Measurements from ENCODE around the gene FAF1. TPM values are rescaled to one million over a fixed set of nuclear protein-coding genes. Genes with fewer than 3 reads are reported as not detected.

The FAF1 gene
- total RNA-seq, 4 donors from 2014 or later: 46.1 to 72.2 (median 52.2) TPM

GRCh38 chr1:50488876-50489275 is 471.2 kb downstream of the FAF1 start:
- TF ChIP-seq, protein P1, sequence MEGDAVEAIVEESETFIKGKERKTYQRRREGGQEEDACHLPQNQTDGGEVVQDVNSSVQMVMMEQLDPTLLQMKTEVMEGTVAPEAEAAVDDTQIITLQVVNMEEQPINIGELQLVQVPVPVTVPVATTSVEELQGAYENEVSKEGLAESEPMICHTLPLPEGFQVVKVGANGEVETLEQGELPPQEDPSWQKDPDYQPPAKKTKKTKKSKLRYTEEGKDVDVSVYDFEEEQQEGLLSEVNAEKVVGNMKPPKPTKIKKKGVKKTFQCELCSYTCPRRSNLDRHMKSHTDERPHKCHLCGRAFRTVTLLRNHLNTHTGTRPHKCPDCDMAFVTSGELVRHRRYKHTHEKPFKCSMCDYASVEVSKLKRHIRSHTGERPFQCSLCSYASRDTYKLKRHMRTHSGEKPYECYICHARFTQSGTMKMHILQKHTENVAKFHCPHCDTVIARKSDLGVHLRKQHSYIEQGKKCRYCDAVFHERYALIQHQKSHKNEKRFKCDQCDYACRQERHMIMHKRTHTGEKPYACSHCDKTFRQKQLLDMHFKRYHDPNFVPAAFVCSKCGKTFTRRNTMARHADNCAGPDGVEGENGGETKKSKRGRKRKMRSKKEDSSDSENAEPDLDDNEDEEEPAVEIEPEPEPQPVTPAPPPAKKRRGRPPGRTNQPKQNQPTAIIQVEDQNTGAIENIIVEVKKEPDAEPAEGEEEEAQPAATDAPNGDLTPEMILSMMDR (IDR thresholded peaks at IDR 0.05; ENCODE audit: low read depth): no peak

- TF ChIP-seq, protein P1 (IDR thresholded peaks at IDR 0.05; ENCODE audit: low read depth): no peak
These were observed 471.7 kb downstream of the FAF1 start for GRCh38 chr1:50488356-50488755.

DNA sequence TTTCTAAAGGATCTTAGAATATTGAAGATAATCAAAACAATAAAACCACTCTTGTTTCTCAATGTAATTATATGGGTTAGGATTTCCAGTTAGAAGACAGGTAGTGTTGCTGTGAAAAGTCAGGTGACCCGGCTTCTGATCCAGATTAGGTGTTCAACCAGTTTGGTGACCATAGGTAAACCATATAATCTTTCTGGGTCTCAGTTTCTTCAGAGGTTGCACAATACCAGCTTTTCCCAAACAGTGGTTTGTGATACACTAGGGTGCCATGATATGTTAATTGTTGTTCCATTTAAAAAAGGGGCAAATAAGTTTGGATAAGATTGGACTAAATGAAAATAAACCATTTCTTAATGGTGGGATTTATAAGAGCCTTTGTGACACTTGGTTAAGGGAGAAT is 472.3 kb downstream of the FAF1 start:
- TF ChIP-seq, protein P1 (IDR thresholded peaks at IDR 0.05; ENCODE audit: low read depth): no peak

- TF ChIP-seq, protein P1 (IDR thresholded peaks at IDR 0.05; ENCODE audit: low read depth): no peak
These were observed 478.8 kb downstream of the FAF1 start for GRCh38 chr1:50481142-50481736.

DNA sequence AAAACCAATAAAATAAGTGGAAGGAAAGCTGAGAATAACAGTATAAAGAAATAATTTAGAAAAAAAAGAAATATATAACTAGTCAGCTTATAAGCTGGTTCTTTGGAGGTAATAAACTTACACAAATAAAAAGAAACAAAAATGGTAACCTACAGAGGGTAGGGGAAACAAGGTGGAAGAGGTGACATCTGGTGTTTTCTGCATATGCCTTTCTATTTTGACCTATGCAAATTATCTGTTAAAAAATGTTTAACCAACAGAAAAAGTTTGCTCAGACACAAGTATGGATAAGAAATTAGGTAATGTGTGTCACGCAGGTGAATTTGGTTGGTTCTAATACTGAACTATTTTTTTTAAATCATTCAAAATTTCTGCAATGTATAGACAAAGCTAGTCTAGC is 483.3 kb downstream of the FAF1 start:
- TF ChIP-seq, protein P1 (IDR thresholded peaks at IDR 0.05; ENCODE audit: low read depth): no peak

DNA sequence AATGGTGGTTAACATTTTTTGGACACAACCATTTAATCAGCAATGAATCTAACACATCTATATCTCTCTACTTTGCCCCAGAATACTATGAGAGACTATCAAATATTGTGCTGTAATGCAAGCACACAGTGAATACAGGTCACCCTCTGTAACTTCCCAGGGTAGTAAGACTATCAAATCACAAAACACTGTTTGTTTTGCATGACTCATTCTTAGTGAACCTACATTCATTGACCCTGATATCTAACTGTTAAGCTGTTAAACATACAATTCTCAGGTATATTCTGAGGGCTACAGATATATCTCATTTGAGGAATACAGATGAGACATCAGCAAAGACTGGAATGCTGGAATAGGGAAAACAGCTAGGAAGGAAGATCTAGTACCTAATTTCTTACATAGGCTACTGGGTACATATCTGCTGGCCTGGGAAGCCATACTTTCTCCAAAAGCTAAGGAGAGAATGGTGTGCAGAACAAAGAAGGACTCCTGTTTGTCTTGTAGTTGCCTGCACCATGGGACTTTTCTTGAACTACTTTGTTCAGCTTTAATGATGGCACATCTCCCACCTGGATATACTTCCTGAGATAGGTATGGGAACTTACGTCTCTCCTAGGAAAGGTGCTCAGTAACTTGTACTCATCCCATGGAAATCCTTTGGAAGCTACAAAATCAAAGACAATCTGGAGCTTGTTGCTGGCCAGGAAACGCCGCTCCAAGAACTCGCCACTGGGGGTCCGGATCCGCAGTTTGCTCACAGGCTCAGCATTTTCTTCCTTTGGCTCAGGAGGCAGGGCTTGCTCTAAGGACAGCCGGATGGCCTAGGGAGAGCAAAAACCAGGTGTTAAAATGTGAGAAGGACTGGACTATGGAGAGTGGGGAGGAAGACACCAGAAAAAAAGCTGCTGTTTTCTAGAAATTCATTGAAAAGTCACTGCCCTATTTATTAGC is 484.9 kb downstream of the FAF1 start:
- TF ChIP-seq, protein P1 (IDR thresholded peaks at IDR 0.05; ENCODE audit: low read depth): no peak

- TF ChIP-seq, protein P1 (IDR thresholded peaks at IDR 0.05; ENCODE audit: low read depth): no peak
These were observed 486.6 kb downstream of the FAF1 start for GRCh38 chr1:50473513-50473912.
